HG03469 (cell line): ENCODE data around the gene GSE1.

Experiments
- ATAC-seq: cut with Tn5 transposase; IDR thresholded peaks from one replicate; pipeline ENCODE4 v1.9.1; 2021; ENCODE audit warnings: mild to moderate bottlenecking, moderate library complexity, moderate number of reproducible peaks; ENCODE audit not compliant: unreplicated experiment

GSE1 gene

DNA sequence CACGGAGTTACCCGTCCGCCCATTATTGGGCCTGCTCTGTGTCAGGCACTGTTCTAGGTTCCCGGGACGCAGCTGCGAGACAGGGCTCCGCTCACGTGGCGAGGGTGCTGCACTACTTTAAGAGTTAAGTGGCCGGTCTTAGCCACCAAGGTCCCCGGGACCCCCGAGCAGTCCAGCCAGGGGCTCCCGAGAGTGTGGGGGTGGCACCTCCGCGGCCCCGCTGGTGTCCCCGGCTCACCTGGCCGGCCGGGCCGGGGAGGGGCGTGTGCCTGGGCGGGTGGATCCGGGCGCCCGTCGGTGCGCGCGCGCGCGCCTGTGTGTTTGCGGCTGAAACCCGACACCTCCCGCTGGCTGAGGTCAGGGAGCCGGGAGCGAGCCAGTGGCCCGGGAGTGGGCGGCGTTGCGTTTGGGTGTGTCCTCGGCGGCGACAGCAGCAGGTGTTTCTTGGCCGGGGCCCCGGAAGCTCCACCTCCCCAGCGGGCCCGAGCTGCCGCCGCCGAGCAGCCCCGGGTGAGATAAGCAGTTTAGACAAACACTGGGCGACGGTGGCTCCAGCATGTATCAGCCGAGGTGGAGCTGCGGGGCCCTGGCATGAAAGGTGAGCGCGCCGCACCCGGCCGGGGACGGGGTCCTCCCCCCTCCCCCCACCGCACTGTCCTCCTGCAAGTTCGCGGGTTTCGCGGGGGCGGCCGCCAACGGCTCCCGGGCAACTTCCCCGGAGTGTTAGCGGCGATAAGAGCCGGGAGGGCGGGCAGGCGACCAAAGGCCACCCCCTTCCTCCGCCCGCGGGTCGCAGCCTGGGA is at the start of gene GSE1:
TSS of gene GSE1 (plus strand) at position 522 of the 803 bp plus-strand sequence. CDS start at position 592, 70 bp downstream.
- ATAC-seq: no peak

GRCh38 chr16:85563515-85564276 is 49.4 kb upstream of the GSE1 start:
- no peak for ATAC-seq

DNA sequence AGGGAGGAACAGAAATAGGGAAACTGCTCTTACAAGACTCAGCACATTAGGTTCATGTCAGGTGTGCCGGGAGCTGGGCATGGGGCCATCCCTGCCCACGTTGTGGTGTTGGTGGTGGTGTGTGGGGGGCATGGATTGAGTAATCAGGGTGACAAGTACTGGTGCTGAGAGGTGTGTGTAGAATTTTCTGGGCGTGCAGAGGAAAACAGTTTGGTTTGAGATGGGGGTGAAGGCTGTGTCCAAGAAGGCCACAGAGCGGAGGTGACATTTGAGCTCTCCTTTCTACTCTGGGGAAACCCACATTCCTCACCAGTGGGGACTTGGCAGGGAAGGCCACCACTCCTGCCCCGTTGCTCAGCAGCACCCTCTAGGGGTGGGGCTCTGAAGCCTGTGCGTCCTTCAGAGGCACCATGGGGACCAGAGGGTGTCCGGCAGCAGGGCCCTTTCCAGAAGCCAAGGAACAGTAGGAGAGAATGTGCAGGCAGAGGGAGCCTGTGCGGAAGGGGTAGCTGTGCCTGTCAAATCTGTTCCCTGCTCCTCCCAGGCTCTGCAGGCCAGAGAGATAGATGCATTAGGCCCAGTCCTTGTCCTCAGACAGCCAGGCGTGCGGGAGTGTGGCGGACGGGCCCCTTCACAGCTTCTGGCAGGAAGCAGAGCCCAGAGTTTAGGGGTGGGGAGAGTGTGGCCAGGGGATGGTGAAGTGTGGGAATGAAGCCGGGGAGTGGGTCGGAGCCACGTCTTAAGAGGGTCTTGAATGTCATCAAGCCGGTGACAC is 48.7 kb upstream of the GSE1 start:
- ATAC-seq: no peak

DNA sequence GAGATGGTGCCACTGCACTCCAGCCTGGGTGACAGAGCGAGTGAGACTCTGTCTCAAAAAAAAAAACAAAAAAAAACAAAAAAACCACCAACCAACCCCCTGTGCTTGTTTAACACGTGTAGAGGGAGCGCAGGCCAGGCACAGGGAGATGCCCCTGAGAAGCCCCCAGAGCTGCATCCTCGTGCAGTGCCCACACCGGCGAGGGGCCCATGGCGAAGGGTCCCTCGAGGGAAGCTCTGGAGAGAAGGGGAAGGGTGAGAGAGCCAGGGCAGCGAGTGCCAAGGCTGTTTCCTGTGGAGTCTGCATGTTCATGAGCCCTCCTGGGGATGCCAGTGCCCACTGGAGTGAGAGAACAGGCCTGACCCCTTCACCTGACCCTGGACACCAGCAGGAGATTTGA is 47.8 kb upstream of the GSE1 start:
- no peak for ATAC-seq

- no peak for ATAC-seq
These were observed 47.2 kb upstream of the GSE1 start for GRCh38 chr16:85565801-85566526.

- no peak for ATAC-seq
These were observed 46.5 kb upstream of the GSE1 start for GRCh38 chr16:85566561-85567100.

GRCh38 chr16:85567101-85567866 is 45.8 kb upstream of the GSE1 start:
- no peak for ATAC-seq

- no peak for ATAC-seq
These were observed 45.2 kb upstream of the GSE1 start for GRCh38 chr16:85567935-85568334.

DNA sequence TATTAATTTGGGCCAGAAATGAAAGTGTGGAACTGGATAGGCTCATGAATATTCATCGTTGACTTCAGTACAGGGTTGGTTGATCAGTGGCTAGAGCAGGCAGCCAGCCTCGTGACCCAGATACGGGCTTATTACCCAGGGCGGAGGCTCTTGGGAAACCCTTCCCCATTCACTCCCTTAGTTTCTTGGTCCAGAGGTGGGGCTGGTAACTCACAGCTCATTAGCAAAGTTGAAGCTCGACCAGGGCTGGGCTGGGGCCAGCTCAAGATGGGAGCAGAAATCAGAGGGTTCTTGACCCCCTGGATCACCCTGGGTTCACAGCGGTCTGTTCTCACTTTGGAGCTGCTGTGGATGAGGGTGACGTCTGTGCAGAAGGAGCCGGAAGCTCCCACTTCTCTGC is 44.6 kb upstream of the GSE1 start:
- ATAC-seq: no peak

DNA sequence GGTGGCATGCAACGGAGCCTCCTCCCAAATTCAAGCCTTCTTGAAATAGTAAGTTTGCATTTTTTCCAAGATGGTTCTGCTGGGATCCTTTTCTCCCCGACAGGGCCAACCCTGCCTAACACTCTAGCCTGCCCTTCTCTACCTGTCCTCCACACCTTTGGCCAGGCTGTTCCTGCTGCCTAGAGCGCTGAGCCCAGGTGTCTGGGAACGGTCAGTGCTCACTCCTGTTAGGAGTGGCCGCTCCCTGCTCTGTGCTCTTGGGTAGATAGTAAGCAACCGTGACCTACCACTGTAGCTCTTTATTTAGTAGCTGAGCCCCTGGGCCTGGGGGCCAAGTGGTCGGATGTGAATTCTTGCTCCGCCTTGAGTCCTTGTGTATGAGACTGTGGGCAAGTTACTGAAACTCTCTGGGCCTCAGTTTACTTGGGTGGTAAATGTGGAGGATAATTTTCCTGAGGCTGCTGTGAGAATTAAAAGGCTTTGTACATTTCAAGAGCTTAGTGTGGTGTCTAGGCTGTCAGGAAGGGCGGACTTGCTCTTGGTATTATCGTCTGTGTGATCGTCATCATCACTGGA is 44.0 kb upstream of the GSE1 start:
- no peak for ATAC-seq

GRCh38 chr16:85569615-85570212 is 43.4 kb upstream of the GSE1 start:
- no peak for ATAC-seq

DNA sequence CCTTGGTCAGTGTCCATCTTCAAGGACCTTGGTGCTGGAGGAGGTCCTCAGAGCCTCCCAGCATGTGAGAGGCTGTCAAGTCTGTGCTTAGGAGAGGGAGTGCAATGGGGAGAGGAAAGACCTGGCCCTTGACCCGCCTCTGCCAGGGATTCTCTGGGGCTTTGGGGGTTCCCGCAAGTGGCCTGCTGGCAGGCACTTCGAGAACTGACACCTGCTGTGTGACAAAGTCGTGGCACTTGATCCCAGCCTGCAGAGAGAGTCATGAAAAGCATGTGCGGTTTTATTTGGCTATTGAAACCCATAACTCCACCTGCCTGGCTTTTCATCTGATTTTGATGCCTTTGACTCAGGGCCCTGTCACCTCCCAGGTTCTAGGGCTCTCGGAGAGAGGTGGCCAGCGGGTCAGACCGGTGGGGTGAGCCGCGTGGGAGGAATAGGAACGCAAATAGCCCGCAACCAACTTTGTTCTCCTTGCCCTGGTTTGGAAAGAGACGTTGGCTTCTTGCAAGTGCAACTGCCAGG is 42.8 kb upstream of the GSE1 start:
- ATAC-seq: no peak

DNA sequence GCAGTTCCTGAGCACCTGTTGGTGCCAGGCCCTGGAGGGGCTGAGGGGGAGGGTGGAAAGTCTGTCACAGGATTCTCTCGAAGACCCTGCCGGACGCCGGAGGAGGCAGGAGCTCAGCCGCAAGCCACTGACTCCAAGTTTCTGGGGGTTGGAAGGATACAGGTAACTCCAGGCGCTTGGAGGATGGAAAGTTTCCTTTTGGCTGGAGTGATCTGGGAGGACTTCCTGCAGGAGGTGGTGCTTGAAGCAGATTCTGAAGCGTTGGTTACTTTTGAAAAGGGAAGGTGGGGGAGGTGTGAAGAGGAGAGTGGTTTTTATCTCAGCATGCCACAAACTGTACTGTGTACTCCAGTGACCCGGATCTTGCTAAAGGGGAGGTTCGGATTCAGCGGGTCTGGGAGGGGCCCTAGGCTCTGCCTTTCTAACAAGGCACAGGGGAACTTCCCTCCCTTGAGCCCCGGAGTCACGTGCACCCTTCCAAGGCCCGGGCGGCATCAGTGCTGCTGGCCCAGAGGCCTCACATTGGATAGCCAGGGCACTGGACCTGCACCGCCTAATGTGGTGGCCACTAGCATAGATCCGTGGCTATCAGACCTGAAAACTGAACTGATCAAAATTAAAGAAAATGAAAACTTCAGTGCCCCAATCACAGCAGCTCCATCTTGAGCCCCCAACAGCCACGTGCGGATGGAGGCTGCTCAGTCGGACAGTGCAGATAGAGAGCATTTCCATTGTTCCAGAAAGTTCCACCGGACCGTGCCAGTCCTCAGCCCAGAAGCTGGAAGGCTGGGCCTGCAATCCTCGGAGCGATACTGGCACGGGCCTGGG is 42.2 kb upstream of the GSE1 start:
- ATAC-seq: no peak

GRCh38 chr16:85571563-85571812 is 41.6 kb upstream of the GSE1 start:
- ATAC-seq: no peak

GRCh38 chr16:85571813-85572619 is 41.1 kb upstream of the GSE1 start:
- ATAC-seq: no peak

DNA sequence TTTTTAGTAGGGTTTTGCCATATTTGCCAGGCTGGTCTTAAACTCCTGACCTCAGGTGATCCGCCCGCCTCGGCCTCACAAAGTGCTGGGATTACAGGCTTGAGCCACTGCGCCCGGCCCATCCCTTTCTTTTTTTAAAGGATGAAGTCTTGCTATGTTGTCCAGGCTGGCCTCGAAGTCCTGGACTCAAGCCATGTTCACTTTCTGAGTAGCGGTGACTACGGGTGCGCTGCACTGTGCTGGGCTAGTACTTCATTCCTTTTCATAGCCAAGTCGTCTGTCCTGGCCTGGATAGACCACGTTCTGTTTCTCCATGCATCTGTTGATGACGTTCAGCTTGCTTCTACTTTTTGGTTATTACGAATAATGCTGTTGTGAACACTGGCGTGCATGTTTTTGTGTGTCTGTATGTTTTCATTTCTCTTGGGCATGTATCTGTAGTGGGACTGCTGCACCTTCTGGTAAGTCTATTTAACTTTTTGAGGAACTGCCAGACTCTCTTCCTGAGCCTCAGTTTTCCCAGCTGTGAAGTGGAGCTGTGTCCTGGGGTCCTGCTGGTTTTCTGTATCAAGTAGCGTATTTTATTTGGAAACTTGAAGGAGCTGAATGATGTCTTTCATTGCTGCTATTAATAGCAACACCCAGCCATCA is 40.0 kb upstream of the GSE1 start:
- no peak for ATAC-seq
